Activated naive CD4-positive, alpha-beta T cell treated with anti-CD3 and anti-CD28 coated beads, Interleukin-2, amount 50 U/mL, for 24 hours (primary cell): ENCODE measurements around the gene HOTAIR.

ENCODE experiments used
- H3K27ac Mint-ChIP-seq: one replicate; pipeline ENCODE4 v1.8.0; 2021; ENCODE audit warnings: mild to moderate bottlenecking, mixed read lengths
- H3K27me3 Mint-ChIP-seq: one replicate; pipeline ENCODE4 v1.8.0; 2021; ENCODE audit warnings: mixed read lengths
- H3K36me3 Mint-ChIP-seq: one replicate; pipeline ENCODE4 v1.8.0; 2021; ENCODE audit warnings: mixed read lengths
- H3K4me1 Mint-ChIP-seq: one replicate; pipeline ENCODE4 v1.8.0; 2021; ENCODE audit warnings: mixed read lengths
- H3K4me3 Mint-ChIP-seq: one replicate; pipeline ENCODE4 v1.8.0; 2021; ENCODE audit warnings: mild to moderate bottlenecking, mixed read lengths
- H3K9me3 Mint-ChIP-seq: one replicate; pipeline ENCODE4 v1.8.0; 2021; ENCODE audit warnings: mixed read lengths

The HOTAIR gene

DNA sequence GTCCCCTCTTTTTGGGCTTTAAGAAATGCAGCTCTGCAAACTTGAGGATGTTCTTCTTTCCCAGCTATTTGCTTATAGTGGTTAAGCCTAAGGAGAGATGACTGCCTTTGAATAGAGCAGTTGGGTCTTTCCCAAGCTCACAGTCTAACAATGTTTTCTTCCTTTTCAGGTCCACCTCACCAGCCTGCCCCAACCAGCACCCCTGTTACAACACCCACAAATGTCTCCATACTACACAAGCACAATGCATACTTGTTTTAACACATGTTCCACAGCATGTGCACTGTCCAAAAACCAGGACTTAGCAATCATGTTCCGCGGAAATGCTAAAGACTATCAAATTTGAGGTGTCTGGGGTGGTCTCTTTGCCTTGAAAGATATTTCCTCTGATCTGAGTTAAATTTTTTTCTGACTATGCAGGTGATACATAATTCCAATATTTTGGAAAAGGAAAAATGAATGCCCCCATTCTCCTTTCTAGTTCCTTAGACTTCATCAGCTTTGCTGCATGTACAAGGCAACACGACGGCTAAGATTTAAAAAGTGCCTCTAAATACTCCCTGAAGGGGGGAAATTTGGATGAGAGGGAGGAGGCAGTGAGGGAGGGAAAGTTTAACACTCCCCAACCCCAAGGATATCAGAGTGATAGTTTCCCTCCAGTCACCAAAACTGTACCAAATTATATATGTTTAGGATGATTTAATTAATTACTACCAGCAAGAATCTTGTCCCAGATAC, 42.7 kb downstream of the HOTAIR start:
- H3K4me3 Mint-ChIP-seq: no peak overlapping the region
- no peak overlapping the region for H3K27ac Mint-ChIP-seq
- peaks cover 13% of the 10 kb centered on the region for H3K4me1 Mint-ChIP-seq
- peaks cover 84% of the 10 kb centered on the region for H3K27me3 Mint-ChIP-seq
- peaks cover 6% of the 10 kb centered on the region for H3K9me3 Mint-ChIP-seq
- peaks cover 3% of the 10 kb centered on the region for H3K36me3 Mint-ChIP-seq

GRCh38 chr12:53930591-53931255, 44.0 kb downstream of the HOTAIR start:
- H3K27me3 Mint-ChIP-seq: peaks cover 87% of the 10 kb centered on the region
- H3K9me3 Mint-ChIP-seq: peaks cover 6% of the 10 kb centered on the region
- peaks cover 7% of the 10 kb centered on the region for H3K4me1 Mint-ChIP-seq
- H3K27ac Mint-ChIP-seq: peak overlapping the region; percentile 43
- H3K4me3 Mint-ChIP-seq: no peak overlapping the region
- H3K36me3 Mint-ChIP-seq: peaks cover 3% of the 10 kb centered on the region

DNA sequence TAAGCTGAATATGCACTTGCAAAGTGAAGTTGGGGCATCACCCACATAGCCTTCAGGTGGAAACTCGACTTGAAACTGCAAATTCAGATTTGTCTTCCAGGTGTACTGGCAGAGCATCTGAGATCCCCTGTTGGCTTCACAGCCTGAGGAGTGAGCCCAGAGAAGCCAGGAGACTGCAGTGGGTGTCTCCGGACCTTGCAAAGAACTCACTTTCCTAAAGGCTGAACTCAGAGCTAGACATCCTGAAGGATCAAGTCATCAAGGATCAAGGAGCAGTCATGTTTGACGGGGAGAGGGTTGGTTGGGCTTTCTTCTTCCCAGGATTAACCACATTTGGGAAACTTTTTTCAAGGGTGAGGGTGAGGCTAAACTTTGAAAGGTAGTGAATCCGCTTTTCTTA, 45.2 kb downstream of the HOTAIR start:
- Mint-ChIP-seq H3K27ac (no peak overlapping the region), H3K4me3 (no peak overlapping the region), H3K4me1 (no peaks in the 10 kb centered on the region), H3K36me3 (peaks cover 3% of the 10 kb centered on the region), H3K27me3 (peaks cover 83% of the 10 kb centered on the region), H3K9me3 (peaks cover 6% of the 10 kb centered on the region)

GRCh38 chr12:53928054-53928835, 46.5 kb downstream of the HOTAIR start:
- no peak overlapping the region for H3K4me3 Mint-ChIP-seq
- H3K36me3 Mint-ChIP-seq: peaks cover 3% of the 10 kb centered on the region
- peaks cover 82% of the 10 kb centered on the region for H3K27me3 Mint-ChIP-seq
- peaks cover 6% of the 10 kb centered on the region for H3K9me3 Mint-ChIP-seq
- no peak overlapping the region for H3K27ac Mint-ChIP-seq
- H3K4me1 Mint-ChIP-seq: no peaks in the 10 kb centered on the region

GRCh38 chr12:53927220-53928029, 47.3 kb downstream of the HOTAIR start:
- H3K4me1 Mint-ChIP-seq: no peaks in the 10 kb centered on the region
- H3K27me3 Mint-ChIP-seq: peaks cover 81% of the 10 kb centered on the region
- peaks cover 6% of the 10 kb centered on the region for H3K9me3 Mint-ChIP-seq
- H3K36me3 Mint-ChIP-seq: peaks cover 3% of the 10 kb centered on the region
- H3K4me3 Mint-ChIP-seq: no peak overlapping the region
- no peak overlapping the region for H3K27ac Mint-ChIP-seq

DNA sequence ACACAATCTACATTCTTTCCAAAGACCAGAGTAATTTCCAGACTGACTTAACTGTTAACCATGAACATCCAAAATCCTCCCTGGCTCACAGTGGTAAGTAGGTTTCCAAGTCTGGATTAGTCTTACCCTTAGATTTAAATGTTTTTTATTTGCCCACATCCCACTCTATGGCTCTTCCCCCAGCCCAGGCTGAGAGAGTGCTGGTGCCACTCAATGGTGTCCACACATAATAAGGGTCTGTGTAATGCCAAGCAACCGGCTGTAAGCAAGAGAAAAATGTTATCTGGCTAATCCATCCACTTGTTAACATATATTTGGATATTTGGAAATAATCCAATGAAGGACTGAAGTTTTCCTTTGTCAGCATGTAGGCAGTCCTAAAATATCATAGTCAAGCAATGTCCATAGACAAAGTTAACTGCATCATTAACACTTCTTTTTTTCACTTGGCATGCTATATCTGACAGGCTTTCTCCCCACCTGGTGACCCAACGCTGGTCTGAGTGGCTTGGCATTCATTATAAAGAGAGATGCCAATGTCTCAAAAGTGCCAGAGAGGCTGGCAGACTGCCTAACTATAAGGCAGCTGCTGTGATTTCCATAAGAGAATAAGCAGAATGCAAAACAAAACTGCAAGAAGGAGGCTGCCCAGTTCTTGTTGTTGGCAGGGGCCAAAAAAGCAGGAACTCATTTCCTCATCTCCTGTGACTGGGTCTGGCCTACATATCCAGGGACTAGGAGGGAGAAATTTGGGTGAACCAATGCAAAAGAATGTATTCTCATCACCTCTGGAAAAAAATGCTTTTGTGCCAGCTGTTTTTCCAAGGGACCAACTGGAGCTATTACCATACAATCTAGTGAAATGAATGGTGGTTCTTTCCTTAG, 50.0 kb downstream of the HOTAIR start:
- Mint-ChIP-seq H3K36me3 (peaks cover 3% of the 10 kb centered on the region), H3K27ac (no peak overlapping the region), H3K27me3 (peaks cover 76% of the 10 kb centered on the region), H3K4me3 (no peak overlapping the region), H3K4me1 (no peaks in the 10 kb centered on the region), H3K9me3 (peaks cover 6% of the 10 kb centered on the region)

DNA sequence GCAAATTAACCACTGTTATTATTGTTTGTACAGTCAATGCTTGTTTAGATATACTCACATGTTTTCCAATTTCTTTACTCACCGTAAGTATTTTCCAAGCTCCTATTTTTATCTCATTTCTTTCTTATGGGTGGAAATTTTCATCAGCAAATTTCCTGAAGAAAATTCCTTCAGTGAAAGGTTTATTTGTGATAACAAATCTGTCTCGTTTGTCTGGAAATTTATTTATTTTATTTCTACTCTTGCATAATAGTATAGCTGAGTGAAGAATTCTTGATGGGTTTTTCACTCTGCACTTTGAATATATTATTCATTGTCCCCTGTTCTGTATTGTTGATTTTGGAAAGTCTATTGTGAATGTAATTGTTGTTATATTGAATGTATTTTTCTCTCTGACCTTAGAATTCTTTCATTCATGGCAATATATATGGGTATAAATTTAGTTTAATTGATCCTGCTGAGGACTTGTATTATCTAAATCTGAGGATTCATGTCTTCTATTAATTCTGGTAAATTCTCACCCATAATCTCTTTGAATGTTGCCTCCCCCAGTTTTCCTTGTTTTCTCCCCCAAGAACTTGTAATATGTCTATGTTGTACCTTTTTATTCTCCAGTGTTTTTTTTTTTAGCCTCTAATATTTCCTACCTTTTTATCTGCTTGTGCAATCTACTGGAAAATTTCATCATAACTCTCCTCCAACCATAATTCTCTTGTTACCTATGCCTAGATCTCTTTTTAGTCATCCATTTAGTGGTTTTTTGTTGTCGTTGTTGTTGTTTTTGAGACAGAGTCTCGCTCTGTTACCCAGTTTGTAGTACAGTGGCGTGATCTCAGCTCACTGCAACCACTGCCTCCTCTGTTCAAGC, 57.7 kb downstream of the HOTAIR start:
- Mint-ChIP-seq H3K36me3 (no peaks in the 10 kb centered on the region), H3K27ac (no peak overlapping the region), H3K9me3 (no peaks in the 10 kb centered on the region), H3K4me1 (no peaks in the 10 kb centered on the region), H3K27me3 (peaks cover 51% of the 10 kb centered on the region), H3K4me3 (no peak overlapping the region)
